ENCODE measurements around the gene LRRN1. TPM values are rescaled to one million over a fixed set of nuclear protein-coding genes. Genes with fewer than 3 reads are reported as not detected.
"Not testable (repeated sequence)": the region's sequence is repeated elsewhere in the genome, so short reads cannot be mapped to it uniquely, and the experiment has no call there.

The LRRN1 gene
- total RNA-seq, 4 donors from 2014 or later = 7.5 to 13.3 (median 9.8) TPM

GRCh38 chr3:3862534-3862933, 63.3 kb downstream of the LRRN1 start:
- H3K4me1 ChIP-seq = no peaks in the 10 kb centered on the region
- H3K27ac ChIP-seq = no peak overlapping the region
- no peak for DNase-seq (ENCODE audit: low spot score in 2 of 2)
- H3K9me3 ChIP-seq = no peaks in the 10 kb centered on the region
- 93 to 96% methylated on average over 5 of the region's 5 CpGs for WGBS, 2 donors
- H3K27me3 ChIP-seq = no peaks in the 10 kb centered on the region
- no peak for TF ChIP-seq CTCF (IDR thresholded peaks at IDR 0.05)
- no peak for TF ChIP-seq EP300 (IDR thresholded peaks at IDR 0.05)
- TF ChIP-seq POLR2A (IDR thresholded peaks at IDR 0.05) = no peak
- H3K4me3 ChIP-seq = no peak overlapping the region
- H3K36me3 ChIP-seq = no peaks in the 10 kb centered on the region

GRCh38 chr3:3875491-3875890, 76.3 kb downstream of the LRRN1 start:
- no peak overlapping the region for H3K27ac ChIP-seq
- H3K4me3 ChIP-seq = no peak overlapping the region
- no peaks in the 10 kb centered on the region for H3K4me1 ChIP-seq
- H3K27me3 ChIP-seq = no peaks in the 10 kb centered on the region
- TF ChIP-seq CTCF (IDR thresholded peaks at IDR 0.05) = no peak
- TF ChIP-seq EP300 (IDR thresholded peaks at IDR 0.05) = no peak
- 61 to 67% methylated on average over 8 of the region's 8 CpGs for WGBS, 2 donors
- H3K36me3 ChIP-seq = no peaks in the 10 kb centered on the region
- no peaks in the 10 kb centered on the region for H3K9me3 ChIP-seq
- DNase-seq (ENCODE audit: low spot score in 2 of 2) = no peak

GRCh38 chr3:3881050-3881449, 81.8 kb downstream of the LRRN1 start:
- TF ChIP-seq CTCF (IDR thresholded peaks at IDR 0.05) (no peak), POLR2A (IDR thresholded peaks at IDR 0.05) (no peak), EP300 (IDR thresholded peaks at IDR 0.05) (no peak)
- Histone ChIP-seq H3K27ac (no peak overlapping the region), H3K27me3 (no peaks in the 10 kb centered on the region), H3K36me3 (no peaks in the 10 kb centered on the region), H3K9me3 (peaks cover 0 to 11% (median under 1%) of the 10 kb centered on the region in 4 donors), H3K4me3 (no peak overlapping the region), H3K4me1 (no peaks in the 10 kb centered on the region)
- WGBS, 2 donors = 82 to 84% methylated on average over 7 of the region's 7 CpGs
- DNase-seq (ENCODE audit: low spot score in 2 of 2) = no peak

- H3K27ac ChIP-seq; H3K27me3 ChIP-seq; DNase-seq (ENCODE audit: low spot score in 2 of 2); H3K4me1 ChIP-seq; H3K36me3 ChIP-seq; H3K4me3 ChIP-seq: not testable (repeated sequence)
- H3K9me3 ChIP-seq = peaks cover 0 to 59% (median 12%) of the 10 kb centered on the region in 4 donors
Measured at GRCh38 chr3:3887311-3887710, 88.1 kb downstream of the LRRN1 start.

GRCh38 chr3:3893590-3893989, 94.4 kb downstream of the LRRN1 start:
- no peaks in the 10 kb centered on the region for H3K36me3 ChIP-seq
- no peaks in the 10 kb centered on the region for H3K4me1 ChIP-seq
- DNase-seq (ENCODE audit: low spot score in 2 of 2) = no peak
- no peak overlapping the region for H3K4me3 ChIP-seq
- WGBS, 2 donors = 54 to 64% methylated on average over 4 of the region's 4 CpGs
- no peak overlapping the region for H3K27ac ChIP-seq
- H3K27me3 ChIP-seq = no peaks in the 10 kb centered on the region
- TF ChIP-seq POLR2A (IDR thresholded peaks at IDR 0.05) = no peak
- no peak for TF ChIP-seq EP300 (IDR thresholded peaks at IDR 0.05)
- TF ChIP-seq CTCF (IDR thresholded peaks at IDR 0.05) = no peak
- H3K9me3 ChIP-seq = peaks cover 0 to 30% (median 8%) of the 10 kb centered on the region in 4 donors

All from tibial nerve (tissue), 4 donors.